ENCODE results near the gene RAB21. TPM values are rescaled to one million over a fixed set of nuclear protein-coding genes. Genes with fewer than 3 reads are reported as not detected.

Gene RAB21
- total RNA-seq, 1 experiment from 2014 or later = 53.0 TPM

DNA sequence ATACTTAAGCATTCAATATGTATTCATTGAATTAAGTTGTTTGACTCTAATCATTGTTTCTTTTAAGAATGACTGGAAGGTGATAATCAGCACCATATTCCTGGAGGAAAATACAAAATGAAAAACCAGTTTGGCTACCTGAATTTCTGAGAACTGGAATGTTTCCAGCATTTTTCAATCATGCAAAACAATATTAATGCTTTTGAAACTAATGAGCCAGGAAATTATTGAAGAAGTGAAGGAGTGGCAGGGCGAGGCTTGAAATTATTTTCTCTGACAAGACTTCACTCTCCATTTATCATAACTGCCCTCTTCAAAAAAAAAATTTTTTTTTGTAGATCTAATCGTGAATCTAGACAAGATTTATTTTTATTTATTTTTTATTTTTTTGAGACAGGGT lies 49.7 kb upstream of the RAB21 start:
- no peak overlapping the region for H3K4me2 ChIP-seq (ENCODE audit: insufficient read depth, insufficient read length, low read length)
- WGBS (ENCODE audit: extremely low coverage, insufficient read length, low lambda C conversion rate) = no CpG with 5 or more reads among the region's 2 CpGs
- no peak overlapping the region for H2BK120ac ChIP-seq (ENCODE audit: low read depth, low read length, poor library complexity, severe bottlenecking)
- H3K9me3 ChIP-seq (ENCODE audit: control insufficient read depth, low read depth, low read length) = no peaks in the 10 kb centered on the region
- Mint-ChIP-seq H3K27me3 (ENCODE audit: low read depth) (no peaks in the 10 kb centered on the region), H3K27ac (no peak overlapping the region), H3K4me1 (peaks cover 9 to 11% of the 10 kb centered on the region in 2 experiments; a peak in 3 of 4 replicates), H3K36me3 (ENCODE audit: insufficient read depth in 1 of 3, low read depth in 3 of 3) (peaks cover 0 to 8% (median 4%) of the 10 kb centered on the region in 3 experiments; a peak in 6 of 7 replicates), H3K9me3 (no peaks in the 10 kb centered on the region), H3K4me3 (no peak overlapping the region)
- H3K23me2 ChIP-seq (ENCODE audit: insufficient read length, low read depth, low read length, poor library complexity, severe bottlenecking) = no peaks in the 10 kb centered on the region
- TF ChIP-seq, protein P1, sequence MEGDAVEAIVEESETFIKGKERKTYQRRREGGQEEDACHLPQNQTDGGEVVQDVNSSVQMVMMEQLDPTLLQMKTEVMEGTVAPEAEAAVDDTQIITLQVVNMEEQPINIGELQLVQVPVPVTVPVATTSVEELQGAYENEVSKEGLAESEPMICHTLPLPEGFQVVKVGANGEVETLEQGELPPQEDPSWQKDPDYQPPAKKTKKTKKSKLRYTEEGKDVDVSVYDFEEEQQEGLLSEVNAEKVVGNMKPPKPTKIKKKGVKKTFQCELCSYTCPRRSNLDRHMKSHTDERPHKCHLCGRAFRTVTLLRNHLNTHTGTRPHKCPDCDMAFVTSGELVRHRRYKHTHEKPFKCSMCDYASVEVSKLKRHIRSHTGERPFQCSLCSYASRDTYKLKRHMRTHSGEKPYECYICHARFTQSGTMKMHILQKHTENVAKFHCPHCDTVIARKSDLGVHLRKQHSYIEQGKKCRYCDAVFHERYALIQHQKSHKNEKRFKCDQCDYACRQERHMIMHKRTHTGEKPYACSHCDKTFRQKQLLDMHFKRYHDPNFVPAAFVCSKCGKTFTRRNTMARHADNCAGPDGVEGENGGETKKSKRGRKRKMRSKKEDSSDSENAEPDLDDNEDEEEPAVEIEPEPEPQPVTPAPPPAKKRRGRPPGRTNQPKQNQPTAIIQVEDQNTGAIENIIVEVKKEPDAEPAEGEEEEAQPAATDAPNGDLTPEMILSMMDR (conservative IDR thresholded peaks at IDR 0.05) = no peak
- no peak overlapping the region for H2AFZ ChIP-seq (ENCODE audit: low read length)
- no peaks in the 10 kb centered on the region for H4K20me1 ChIP-seq (ENCODE audit: control insufficient read depth, insufficient read depth, insufficient read length)
- H3K27me3 ChIP-seq (ENCODE audit: insufficient read depth, low read length) = no peaks in the 10 kb centered on the region
- H4K8ac ChIP-seq (replicated peaks; ENCODE audit: insufficient read length, low read depth, low read length) = no peak overlapping the region
- no peak overlapping the region for H3K9ac ChIP-seq (ENCODE audit: extremely low read depth, insufficient read length, low read length)
- no peak overlapping the region for H3K18ac ChIP-seq (ENCODE audit: insufficient read length, low read depth, low read length)
- H3K56ac ChIP-seq (ENCODE audit: insufficient read length, low read depth, low read length) = no peak overlapping the region
- H4K91ac ChIP-seq (ENCODE audit: insufficient read length, low read depth, low read length) = no peak overlapping the region
- H2AK5ac ChIP-seq (ENCODE audit: insufficient read length, low read length) = no peak overlapping the region
- no peak overlapping the region for H3K14ac ChIP-seq (ENCODE audit: insufficient read depth, low read length)
- no peak overlapping the region for H2BK5ac ChIP-seq (ENCODE audit: insufficient read length, low read length)
- no peak overlapping the region for H3K4ac ChIP-seq (ENCODE audit: low read depth, low read length)
- H3K23ac ChIP-seq (ENCODE audit: insufficient read length, low read depth, low read length) = no peak overlapping the region
- no peak overlapping the region for H4K5ac ChIP-seq (ENCODE audit: insufficient read length, low read depth, low read length)
- H3K4me1 ChIP-seq (ENCODE audit: insufficient read depth, low read length) = no peaks in the 10 kb centered on the region
- H3K79me1 ChIP-seq (ENCODE audit: insufficient read depth, low read depth, low read length, poor library complexity, severe bottlenecking) = no peaks in the 10 kb centered on the region
- H2BK12ac ChIP-seq (ENCODE audit: insufficient read length, low read depth, low read length) = no peak overlapping the region
- H2BK20ac ChIP-seq (ENCODE audit: low read depth, low read length, poor library complexity, severe bottlenecking) = no peak overlapping the region
- no peaks in the 10 kb centered on the region for H3K79me2 ChIP-seq (ENCODE audit: insufficient read depth, low read length)
- no peak for DNase-seq
- no peak overlapping the region for H3T11ph ChIP-seq (ENCODE audit: low read length)
- no peak overlapping the region for H3K27ac ChIP-seq (ENCODE audit: insufficient read length, low read depth, low read length)
- H2BK15ac ChIP-seq (ENCODE audit: low read depth, low read length) = no peak overlapping the region

Measured in H9 (cell line).